K562 (cell line): Measurements from ENCODE around the gene PRR15L. TPM values are rescaled to one million over a fixed set of nuclear protein-coding genes. Genes with fewer than 3 reads are reported as not detected.

Source experiments
- CHD2 ChIP-seq: IDR thresholded peaks from 2 replicates; pipeline ENCODE4 v1.6.1; 2011; ENCODE audit warnings: low read depth, low read length
- CTBP1 ChIP-seq: fragments of 450-650 bp; IDR thresholded peaks from 2 replicates; pipeline ENCODE4 v1.6.1; 2016; ENCODE audit warnings: borderline replicate concordance
- EP300 ChIP-seq: IDR thresholded peaks from 2 replicates; pipeline ENCODE4 v1.6.1; 2012; ENCODE audit warnings: low read length, improper control_type of control experiment
- GABPB2 ChIP-seq: fragments of 250-450 bp; sonication (Bioruptor Pico); conservative IDR thresholded peaks from 2 replicates; pipeline ENCODE4 v1.5.1; 2021; ENCODE audit warnings: mild to moderate bottlenecking
- HDAC2 ChIP-seq: fragments of 450-650 bp; IDR thresholded peaks from 2 replicates; pipeline ENCODE4 v1.6.1; 2016; ENCODE audit warnings: mild to moderate bottlenecking
- MAFK ChIP-seq: IDR thresholded peaks from 2 replicates; pipeline ENCODE4 v1.6.1; 2011; ENCODE audit warnings: low read length, improper control_type of control experiment
- MTA3 ChIP-seq: fragments of 450-650 bp; formaldehyde crosslinking; IDR thresholded peaks from 2 replicates; pipeline ENCODE4 v1.6.1; 2017; ENCODE audit warnings: mild to moderate bottlenecking, borderline replicate concordance
- NBN ChIP-seq: fragments of 450-650 bp; IDR thresholded peaks from 2 replicates; pipeline ENCODE4 v1.6.1; 2016; ENCODE audit warnings: low read depth, mild to moderate bottlenecking
- POLR3A ChIP-seq: IDR thresholded peaks from 2 replicates; pipeline ENCODE4 v1.6.1; 2011; ENCODE audit warnings: borderline replicate concordance, mild to moderate bottlenecking, moderate library complexity; ENCODE audit not compliant: insufficient read length, insufficient read depth; ENCODE audit errors: extremely low read depth
- RBM22 ChIP-seq: fragments of 200-400 bp; formaldehyde crosslinking; IDR thresholded peaks from 2 replicates; pipeline ENCODE4 v1.6.1; 2018; ENCODE audit warnings: low read length, low read depth; ENCODE audit not compliant: poor library complexity, severe bottlenecking
- SREBF1 ChIP-seq: fragments of 150-350 bp; IDR thresholded peaks from 2 replicates; pipeline ENCODE4 v1.6.1; 2014; ENCODE audit warnings: antibody characterized with exemption, low read depth, low read length, borderline replicate concordance
- TAF15 ChIP-seq: fragments of 200-400 bp; formaldehyde crosslinking; IDR thresholded peaks from 2 replicates; pipeline ENCODE4 v1.6.1; 2017; ENCODE audit warnings: mild to moderate bottlenecking, low read depth, low read length, moderate library complexity
- TARDBP ChIP-seq: fragments of 450-650 bp; IDR thresholded peaks from 2 replicates; pipeline ENCODE4 v1.6.1; 2016
- WHSC1 ChIP-seq: IDR thresholded peaks from one replicate; pipeline ENCODE4 v1.6.1; 2012; ENCODE audit warnings: low read length, control low read depth, inconsistent platforms
- ZNF146 ChIP-seq: IDR thresholded peaks from one replicate; pipeline ENCODE4 v1.6.1; 2018; ENCODE audit warnings: missing compliant biosample characterization; ENCODE audit not compliant: unreplicated experiment
- ZNF253 ChIP-seq: fragments of 250-450 bp; sonication (Bioruptor Pico); conservative IDR thresholded peaks from 2 replicates; pipeline ENCODE4 v1.6.1; 2021; ENCODE audit warnings: mild to moderate bottlenecking
- ZNF764 ChIP-seq: fragments of 250-450 bp; sonication (Bioruptor Pico); IDR thresholded peaks from 2 replicates; pipeline ENCODE4 v1.4.0; 2020; ENCODE audit warnings: low read depth, mild to moderate bottlenecking, moderate library complexity
- polyA plus RNA-seq, 8 experiments: library from polyadenylated mRNA; depleted of rRNA in 4 of 8; stranded (reverse) in 5 of 8; unstranded in 3 of 8; fragments of >200 nt; fragmentation: Nextera tagmentation in 2 of 8; fragmentation: Illumina TruSeq in 1 of 8; extraction: Ambion mirVana in 2 of 8; extraction: Trizol in 1 of 8; gene quantifications; 2 replicates each; pipeline versions ENCODE4 v1.2.1 to v1.2.3, GENCODE V29; 2011 to 2014; ENCODE audit warnings: inconsistent platforms in 1 of 8, missing spikeins in 1 of 8
- total RNA-seq, 7 experiments: library from RNA; depleted of rRNA in 6 of 7; stranded (reverse); fragments of >200 nt in 6 of 7; fragmentation: Illumina TruSeq in 2 of 7; extraction: Trizol in 2 of 7; gene quantifications; 2 replicates each; pipeline versions ENCODE4 v1.2.1 to v1.2.3, GENCODE V29; 2011 to 2021; ENCODE audit warnings: low replicate concordance in 1 of 7
- TF ChIP-seq, protein P1 (sequence below), 2 experiments: IDR thresholded peaks; 2 replicates each; pipeline ENCODE4 v1.6.1; 2011; ENCODE audit warnings: borderline replicate concordance in 1 of 2, control low read depth in 1 of 2, low read depth in 1 of 2, low read length in 1 of 2, mild to moderate bottlenecking in 1 of 2, mixed read lengths in 1 of 2, moderate library complexity in 1 of 2; ENCODE audit not compliant: insufficient read depth in 1 of 2, insufficient read length in 1 of 2, poor library complexity in 1 of 2, severe bottlenecking in 1 of 2; ENCODE audit errors: extremely low read depth in 1 of 2
- TF ChIP-seq, protein P2 (sequence below): sonication (generic); formaldehyde crosslinking; IDR thresholded peaks from 2 replicates; pipeline ENCODE4 v1.8.0; 2022; ENCODE audit warnings: mild to moderate bottlenecking, missing genetic modification reagents
- TF ChIP-seq, protein P3 (sequence below): fragments of 250-450 bp; sonication (Bioruptor Pico); IDR thresholded peaks from 2 replicates; pipeline ENCODE4 v1.5.0; 2021; ENCODE audit warnings: mild to moderate bottlenecking, borderline replicate concordance
- TF ChIP-seq, protein P4 (sequence below): fragments of 450-650 bp; formaldehyde crosslinking; IDR thresholded peaks from 2 replicates; pipeline ENCODE4 v1.4.0; 2020; ENCODE audit warnings: mild to moderate bottlenecking, moderate library complexity

Gene PRR15L
- total and polyA plus RNA-seq, 9 of the 15 experiments (the other 6 are each of a cell fraction or from before 2014, with no cell fraction given) = 0.03 TPM; not detected in 8

DNA sequence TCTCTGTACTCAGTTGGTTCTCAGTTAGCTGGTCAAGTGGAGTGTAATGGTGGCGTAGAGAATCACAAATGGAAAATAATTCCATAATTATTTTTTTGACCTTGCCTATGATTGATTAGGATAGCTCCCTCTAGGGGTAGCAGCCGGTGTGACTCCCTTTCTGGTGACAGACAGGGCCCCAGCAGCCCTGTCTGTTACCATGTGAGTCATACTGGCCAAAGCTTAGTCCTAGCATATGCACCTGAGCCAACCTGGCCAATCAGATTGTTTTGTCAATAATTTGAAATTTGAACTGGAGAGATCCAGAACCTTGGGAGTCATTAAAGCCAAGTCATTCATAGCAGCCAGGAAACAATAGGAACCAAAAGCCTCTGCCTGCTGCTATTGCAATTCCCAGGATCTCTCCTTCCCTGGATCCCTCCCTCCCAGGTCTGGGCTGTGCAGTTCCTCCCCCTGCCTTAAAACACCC, 10.7 kb downstream of the PRR15L start (continued):
- TF ChIP-seq HDAC2 (no peak), EP300 (no peak), ZNF146 (CRISPR knock-in tag) (no peak), SREBF1 (no peak), RBM22 (no peak), TAF15 (no peak), ZNF253 (CRISPR knock-in tag) (no peak), MTA3 (no peak), GABPB2 (CRISPR knock-in tag) (no peak), WHSC1 (no peak), CHD2 (no peak), NBN (no peak), TARDBP (no peak), CTBP1 (no peak), MAFK (no peak), ZNF764 (no peak), POLR3A (no peak)
- TF ChIP-seq, protein P1, sequence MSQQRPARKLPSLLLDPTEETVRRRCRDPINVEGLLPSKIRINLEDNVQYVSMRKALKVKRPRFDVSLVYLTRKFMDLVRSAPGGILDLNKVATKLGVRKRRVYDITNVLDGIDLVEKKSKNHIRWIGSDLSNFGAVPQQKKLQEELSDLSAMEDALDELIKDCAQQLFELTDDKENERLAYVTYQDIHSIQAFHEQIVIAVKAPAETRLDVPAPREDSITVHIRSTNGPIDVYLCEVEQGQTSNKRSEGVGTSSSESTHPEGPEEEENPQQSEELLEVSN (IDR thresholded peaks at IDR 0.05; ENCODE audit: borderline replicate concordance in 1 of 2, extremely low read depth in 1 of 2, insufficient read depth in 1 of 2, insufficient read length in 1 of 2, low read depth in 1 of 2, low read length in 1 of 2, poor library complexity in 1 of 2, severe bottlenecking in 1 of 2) = no peak
- TF ChIP-seq, protein P2, sequence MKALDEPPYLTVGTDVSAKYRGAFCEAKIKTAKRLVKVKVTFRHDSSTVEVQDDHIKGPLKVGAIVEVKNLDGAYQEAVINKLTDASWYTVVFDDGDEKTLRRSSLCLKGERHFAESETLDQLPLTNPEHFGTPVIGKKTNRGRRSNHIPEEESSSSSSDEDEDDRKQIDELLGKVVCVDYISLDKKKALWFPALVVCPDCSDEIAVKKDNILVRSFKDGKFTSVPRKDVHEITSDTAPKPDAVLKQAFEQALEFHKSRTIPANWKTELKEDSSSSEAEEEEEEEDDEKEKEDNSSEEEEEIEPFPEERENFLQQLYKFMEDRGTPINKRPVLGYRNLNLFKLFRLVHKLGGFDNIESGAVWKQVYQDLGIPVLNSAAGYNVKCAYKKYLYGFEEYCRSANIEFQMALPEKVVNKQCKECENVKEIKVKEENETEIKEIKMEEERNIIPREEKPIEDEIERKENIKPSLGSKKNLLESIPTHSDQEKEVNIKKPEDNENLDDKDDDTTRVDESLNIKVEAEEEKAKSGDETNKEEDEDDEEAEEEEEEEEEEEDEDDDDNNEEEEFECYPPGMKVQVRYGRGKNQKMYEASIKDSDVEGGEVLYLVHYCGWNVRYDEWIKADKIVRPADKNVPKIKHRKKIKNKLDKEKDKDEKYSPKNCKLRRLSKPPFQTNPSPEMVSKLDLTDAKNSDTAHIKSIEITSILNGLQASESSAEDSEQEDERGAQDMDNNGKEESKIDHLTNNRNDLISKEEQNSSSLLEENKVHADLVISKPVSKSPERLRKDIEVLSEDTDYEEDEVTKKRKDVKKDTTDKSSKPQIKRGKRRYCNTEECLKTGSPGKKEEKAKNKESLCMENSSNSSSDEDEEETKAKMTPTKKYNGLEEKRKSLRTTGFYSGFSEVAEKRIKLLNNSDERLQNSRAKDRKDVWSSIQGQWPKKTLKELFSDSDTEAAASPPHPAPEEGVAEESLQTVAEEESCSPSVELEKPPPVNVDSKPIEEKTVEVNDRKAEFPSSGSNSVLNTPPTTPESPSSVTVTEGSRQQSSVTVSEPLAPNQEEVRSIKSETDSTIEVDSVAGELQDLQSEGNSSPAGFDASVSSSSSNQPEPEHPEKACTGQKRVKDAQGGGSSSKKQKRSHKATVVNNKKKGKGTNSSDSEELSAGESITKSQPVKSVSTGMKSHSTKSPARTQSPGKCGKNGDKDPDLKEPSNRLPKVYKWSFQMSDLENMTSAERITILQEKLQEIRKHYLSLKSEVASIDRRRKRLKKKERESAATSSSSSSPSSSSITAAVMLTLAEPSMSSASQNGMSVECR (CRISPR knock-in tag) = no peak
- TF ChIP-seq, protein P3, sequence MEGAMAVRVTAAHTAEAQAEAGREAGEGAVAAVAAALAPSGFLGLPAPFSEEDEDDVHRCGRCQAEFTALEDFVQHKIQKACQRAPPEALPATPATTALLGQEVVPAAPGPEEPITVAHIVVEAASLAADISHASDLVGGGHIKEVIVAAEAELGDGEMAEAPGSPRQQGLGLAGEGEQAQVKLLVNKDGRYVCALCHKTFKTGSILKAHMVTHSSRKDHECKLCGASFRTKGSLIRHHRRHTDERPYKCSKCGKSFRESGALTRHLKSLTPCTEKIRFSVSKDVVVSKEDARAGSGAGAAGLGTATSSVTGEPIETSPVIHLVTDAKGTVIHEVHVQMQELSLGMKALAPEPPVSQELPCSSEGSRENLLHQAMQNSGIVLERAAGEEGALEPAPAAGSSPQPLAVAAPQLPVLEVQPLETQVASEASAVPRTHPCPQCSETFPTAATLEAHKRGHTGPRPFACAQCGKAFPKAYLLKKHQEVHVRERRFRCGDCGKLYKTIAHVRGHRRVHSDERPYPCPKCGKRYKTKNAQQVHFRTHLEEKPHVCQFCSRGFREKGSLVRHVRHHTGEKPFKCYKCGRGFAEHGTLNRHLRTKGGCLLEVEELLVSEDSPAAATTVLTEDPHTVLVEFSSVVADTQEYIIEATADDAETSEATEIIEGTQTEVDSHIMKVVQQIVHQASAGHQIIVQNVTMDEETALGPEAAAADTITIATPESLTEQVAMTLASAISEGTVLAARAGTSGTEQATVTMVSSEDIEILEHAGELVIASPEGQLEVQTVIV (CRISPR knock-in tag) = no peak
- TF ChIP-seq, protein P4, sequence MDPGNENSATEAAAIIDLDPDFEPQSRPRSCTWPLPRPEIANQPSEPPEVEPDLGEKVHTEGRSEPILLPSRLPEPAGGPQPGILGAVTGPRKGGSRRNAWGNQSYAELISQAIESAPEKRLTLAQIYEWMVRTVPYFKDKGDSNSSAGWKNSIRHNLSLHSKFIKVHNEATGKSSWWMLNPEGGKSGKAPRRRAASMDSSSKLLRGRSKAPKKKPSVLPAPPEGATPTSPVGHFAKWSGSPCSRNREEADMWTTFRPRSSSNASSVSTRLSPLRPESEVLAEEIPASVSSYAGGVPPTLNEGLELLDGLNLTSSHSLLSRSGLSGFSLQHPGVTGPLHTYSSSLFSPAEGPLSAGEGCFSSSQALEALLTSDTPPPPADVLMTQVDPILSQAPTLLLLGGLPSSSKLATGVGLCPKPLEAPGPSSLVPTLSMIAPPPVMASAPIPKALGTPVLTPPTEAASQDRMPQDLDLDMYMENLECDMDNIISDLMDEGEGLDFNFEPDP (CRISPR knock-in tag) = no peak
